Panc1 (cell line): ENCODE data around the gene BEST3. TPM values are rescaled to one million over a fixed set of nuclear protein-coding genes. Genes with fewer than 3 reads are reported as not detected.

Source experiments
- ATAC-seq: fragments of 200-7000 bp; cut with Tn5 transposase; 2 replicates; pipeline ENCODE4 v1.9.1; 2020; ENCODE audit warnings: mild to moderate bottlenecking, moderate library complexity
- BruUV-seq: library from RNA; stranded (reverse); fragments of 400-500 nt; replicated peaks from 2 replicates; lab custom pipeline; 2021; lab: Mats Ljungman, UMichigan
- CTCF ChIA-PET: fragments of 300-600 bp; sonication (Branson Sonifier 250); formaldehyde crosslinking; loops from one replicate; lab custom pipeline; 2022; ENCODE audit warnings: antibody characterized with exemption; lab: Charles Lee
- POLR2A ChIA-PET: fragments of 300-600 bp; sonication (Branson Sonifier 250); formaldehyde crosslinking; loops from one replicate; lab custom pipeline; 2022; ENCODE audit warnings: antibody characterized with exemption; lab: Charles Lee
- DNase-seq: peaks from one replicate; pipeline ENCODE4 v3.0.0-alpha.2; 2010; ENCODE audit warnings: low read depth, low spot score
- H3K27ac ChIP-seq: 2 replicates; pipeline ENCODE4 v1.5.1; 2011; ENCODE audit warnings: mild to moderate bottlenecking, low read length, inconsistent platforms
- H3K27me3 ChIP-seq: fragments of 200-500 bp; sonication (Bioruptor generic); 2 replicates; pipeline ENCODE4 v1.6.0; 2014; ENCODE audit warnings: low read length, inconsistent platforms; ENCODE audit not compliant: control insufficient read depth, insufficient read depth
- H3K36me3 ChIP-seq: fragments of 200-500 bp; sonication (Bioruptor generic); 2 replicates; pipeline ENCODE4 v1.5.1; 2014; ENCODE audit warnings: inconsistent platforms, mild to moderate bottlenecking, low read length, moderate library complexity; ENCODE audit not compliant: control insufficient read depth, insufficient read depth
- H3K4me1 ChIP-seq: 2 replicates; pipeline ENCODE4 v1.5.1; 2011; ENCODE audit warnings: inconsistent platforms, mild to moderate bottlenecking, low read length, moderate library complexity; ENCODE audit not compliant: control insufficient read depth, insufficient read depth
- H3K4me3 ChIP-seq, 2 experiments: 2 replicates each; pipeline ENCODE4 v1.5.1; 2011 to 2012; ENCODE audit warnings: low read depth in 2 of 2, low read length in 2 of 2, mild to moderate bottlenecking in 2 of 2, inconsistent platforms in 1 of 2, moderate library complexity in 1 of 2
- H3K9me3 ChIP-seq: fragments of 200-500 bp; sonication (Bioruptor generic); 2 replicates; pipeline ENCODE4 v1.5.1; 2014; ENCODE audit warnings: low read depth, mild to moderate bottlenecking, inconsistent platforms, low read length, moderate library complexity; ENCODE audit not compliant: control insufficient read depth, insufficient read depth
- POLR2AphosphoS5 ChIP-seq: IDR thresholded peaks from 2 replicates; pipeline ENCODE4 v1.6.1; 2012; ENCODE audit warnings: mild to moderate bottlenecking, low read depth, low read length, moderate library complexity
- SIN3A ChIP-seq: IDR thresholded peaks from 2 replicates; pipeline ENCODE4 v1.6.1; 2012; ENCODE audit warnings: low read depth, mild to moderate bottlenecking, low read length, moderate library complexity, borderline replicate concordance; ENCODE audit not compliant: insufficient read depth
- TCF7L2 ChIP-seq: IDR thresholded peaks from 2 replicates; pipeline ENCODE4 v1.6.1; 2011; ENCODE audit warnings: mild to moderate bottlenecking, low read depth, low read length, inconsistent platforms
- in situ Hi-C: cut with HindIII; loops from 2 replicates; pipeline ENCODE4 v1.10.0; 2016; ENCODE audit warnings: low sequenced_read_pairs, low pct_unique_long_range_greater_than_20kb
- intact Hi-C: fragments of 100-400 bp; cut with micrococcal nuclease; formaldehyde crosslinking; loops from one replicate; pipeline ENCODE4 v1.10.0; 2022; ENCODE audit not compliant: unreplicated experiment
- total RNA-seq: library from RNA; stranded (reverse); gene quantifications from one replicate; pipeline ENCODE4 v1.2.1, GENCODE V29; 2021; ENCODE audit not compliant: unreplicated experiment
- TF ChIP-seq, protein P1 (sequence below): fragments of 450-650 bp; IDR thresholded peaks from 2 replicates; pipeline ENCODE4 v1.5.1; 2017; ENCODE audit warnings: mild to moderate bottlenecking
- TF ChIP-seq, protein P2 (sequence below), 2 experiments: IDR thresholded peaks; 2 replicates each; pipeline ENCODE4 v1.6.1; 2011 to 2012; ENCODE audit warnings: low read depth in 2 of 2, control low read depth in 1 of 2, low read length in 1 of 2, mild to moderate bottlenecking in 1 of 2, moderate library complexity in 1 of 2; ENCODE audit not compliant: insufficient read depth in 1 of 2

The BEST3 gene
- total RNA-seq, 1 experiment from 2014 or later = 0.67 TPM

DNA sequence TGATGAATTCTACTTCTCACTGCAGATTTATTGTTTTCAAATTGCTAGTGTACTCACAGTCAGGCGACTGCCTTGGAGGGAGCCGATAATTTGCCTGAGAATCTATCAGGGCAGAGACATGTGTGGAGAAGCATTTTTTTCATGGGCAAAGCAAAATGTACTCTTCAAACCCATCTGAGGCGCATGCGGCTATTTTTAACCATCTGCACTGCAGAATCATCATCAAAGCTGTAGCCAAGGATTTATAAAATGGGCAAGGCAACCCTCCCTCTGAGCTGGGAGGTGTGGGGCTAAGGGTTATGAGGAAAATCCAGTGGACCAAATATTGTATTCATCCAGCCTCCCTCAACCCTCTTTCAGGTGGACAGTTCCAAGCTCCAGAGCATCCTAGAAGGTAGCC lies 37.7 kb downstream of the BEST3 start:
- CTCF ChIA-PET = no interaction called here

DNA sequence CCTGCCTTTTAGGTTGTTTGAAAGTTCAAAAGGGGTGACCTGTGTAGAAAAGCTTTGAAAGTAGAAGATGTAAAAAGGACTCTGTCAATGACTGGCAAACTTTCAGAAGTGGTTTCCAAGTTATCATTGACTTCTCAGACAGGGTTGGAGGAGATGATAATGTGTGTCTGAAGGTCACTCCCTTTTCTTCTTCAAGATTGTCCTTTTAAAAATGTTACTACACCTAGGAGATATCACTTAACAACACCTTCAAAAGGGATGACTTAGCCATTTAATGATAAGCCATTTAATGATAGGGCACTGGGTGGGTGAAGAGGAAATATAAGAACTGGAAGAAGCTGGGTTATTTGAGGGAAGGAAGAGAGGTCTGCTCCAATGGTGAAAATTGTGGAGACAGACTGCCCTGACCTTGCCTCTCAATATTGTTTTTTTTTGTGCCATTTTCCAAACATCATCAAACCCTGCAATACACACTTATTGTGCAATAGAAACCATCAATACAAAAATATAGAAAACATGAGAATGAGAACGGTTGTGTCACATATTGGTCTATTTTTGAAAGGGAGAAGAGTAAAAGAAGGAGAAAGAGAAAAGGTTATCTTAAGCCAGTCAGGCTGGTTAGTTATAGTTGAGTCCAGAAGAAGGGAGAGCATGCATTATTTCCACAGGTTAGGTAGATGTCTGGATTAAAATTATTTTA lies 38.8 kb downstream of the BEST3 start:
- no TSS peak for BruUV-seq
- intact Hi-C loops = no loop called here

More for the DNA sequence above, 37.7 kb downstream of the BEST3 start:
- BruUV-seq = no TSS peak
- no peak overlapping the region for H3K27ac ChIP-seq
- H3K27me3 ChIP-seq = no peaks in the 10 kb centered on the region
- H3K4me3 ChIP-seq = no peak overlapping the region
- H3K9me3 ChIP-seq = no peaks in the 10 kb centered on the region
- no peaks in the 10 kb centered on the region for H3K36me3 ChIP-seq
- TF ChIP-seq SIN3A (no peak), TCF7L2 (no peak), POLR2AphosphoS5 (no peak)
- TF ChIP-seq, protein P1, sequence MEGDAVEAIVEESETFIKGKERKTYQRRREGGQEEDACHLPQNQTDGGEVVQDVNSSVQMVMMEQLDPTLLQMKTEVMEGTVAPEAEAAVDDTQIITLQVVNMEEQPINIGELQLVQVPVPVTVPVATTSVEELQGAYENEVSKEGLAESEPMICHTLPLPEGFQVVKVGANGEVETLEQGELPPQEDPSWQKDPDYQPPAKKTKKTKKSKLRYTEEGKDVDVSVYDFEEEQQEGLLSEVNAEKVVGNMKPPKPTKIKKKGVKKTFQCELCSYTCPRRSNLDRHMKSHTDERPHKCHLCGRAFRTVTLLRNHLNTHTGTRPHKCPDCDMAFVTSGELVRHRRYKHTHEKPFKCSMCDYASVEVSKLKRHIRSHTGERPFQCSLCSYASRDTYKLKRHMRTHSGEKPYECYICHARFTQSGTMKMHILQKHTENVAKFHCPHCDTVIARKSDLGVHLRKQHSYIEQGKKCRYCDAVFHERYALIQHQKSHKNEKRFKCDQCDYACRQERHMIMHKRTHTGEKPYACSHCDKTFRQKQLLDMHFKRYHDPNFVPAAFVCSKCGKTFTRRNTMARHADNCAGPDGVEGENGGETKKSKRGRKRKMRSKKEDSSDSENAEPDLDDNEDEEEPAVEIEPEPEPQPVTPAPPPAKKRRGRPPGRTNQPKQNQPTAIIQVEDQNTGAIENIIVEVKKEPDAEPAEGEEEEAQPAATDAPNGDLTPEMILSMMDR = no peak
- TF ChIP-seq, protein P2, sequence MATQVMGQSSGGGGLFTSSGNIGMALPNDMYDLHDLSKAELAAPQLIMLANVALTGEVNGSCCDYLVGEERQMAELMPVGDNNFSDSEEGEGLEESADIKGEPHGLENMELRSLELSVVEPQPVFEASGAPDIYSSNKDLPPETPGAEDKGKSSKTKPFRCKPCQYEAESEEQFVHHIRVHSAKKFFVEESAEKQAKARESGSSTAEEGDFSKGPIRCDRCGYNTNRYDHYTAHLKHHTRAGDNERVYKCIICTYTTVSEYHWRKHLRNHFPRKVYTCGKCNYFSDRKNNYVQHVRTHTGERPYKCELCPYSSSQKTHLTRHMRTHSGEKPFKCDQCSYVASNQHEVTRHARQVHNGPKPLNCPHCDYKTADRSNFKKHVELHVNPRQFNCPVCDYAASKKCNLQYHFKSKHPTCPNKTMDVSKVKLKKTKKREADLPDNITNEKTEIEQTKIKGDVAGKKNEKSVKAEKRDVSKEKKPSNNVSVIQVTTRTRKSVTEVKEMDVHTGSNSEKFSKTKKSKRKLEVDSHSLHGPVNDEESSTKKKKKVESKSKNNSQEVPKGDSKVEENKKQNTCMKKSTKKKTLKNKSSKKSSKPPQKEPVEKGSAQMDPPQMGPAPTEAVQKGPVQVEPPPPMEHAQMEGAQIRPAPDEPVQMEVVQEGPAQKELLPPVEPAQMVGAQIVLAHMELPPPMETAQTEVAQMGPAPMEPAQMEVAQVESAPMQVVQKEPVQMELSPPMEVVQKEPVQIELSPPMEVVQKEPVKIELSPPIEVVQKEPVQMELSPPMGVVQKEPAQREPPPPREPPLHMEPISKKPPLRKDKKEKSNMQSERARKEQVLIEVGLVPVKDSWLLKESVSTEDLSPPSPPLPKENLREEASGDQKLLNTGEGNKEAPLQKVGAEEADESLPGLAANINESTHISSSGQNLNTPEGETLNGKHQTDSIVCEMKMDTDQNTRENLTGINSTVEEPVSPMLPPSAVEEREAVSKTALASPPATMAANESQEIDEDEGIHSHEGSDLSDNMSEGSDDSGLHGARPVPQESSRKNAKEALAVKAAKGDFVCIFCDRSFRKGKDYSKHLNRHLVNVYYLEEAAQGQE (IDR thresholded peaks at IDR 0.05; ENCODE audit: insufficient read depth in 1 of 2, low read depth in 2 of 2, low read length in 1 of 2) = no peak
- ATAC-seq (no peak), DNase-seq (no peak)
- in situ Hi-C loops (no loop called here), intact Hi-C loops (no loop called here)
- POLR2A ChIA-PET = no interaction called here
- no peaks in the 10 kb centered on the region; the same call in 1 of the 2 replicates for H3K4me1 ChIP-seq

More for the DNA sequence above, 38.8 kb downstream of the BEST3 start:
- DNase-seq (no peak), ATAC-seq (no peak)
- Histone ChIP-seq H3K36me3 (no peaks in the 10 kb centered on the region), H3K27me3 (no peaks in the 10 kb centered on the region), H3K27ac (no peak overlapping the region), H3K4me1 (peaks cover 4% of the 10 kb centered on the region), H3K9me3 (no peaks in the 10 kb centered on the region), H3K4me3 (no peak overlapping the region)
- ChIA-PET POLR2A (no interaction called here), CTCF (no interaction called here)
- in situ Hi-C loops = no loop called here
- TF ChIP-seq, protein P2 (IDR thresholded peaks at IDR 0.05; ENCODE audit: insufficient read depth in 1 of 2, low read depth in 2 of 2, low read length in 1 of 2) = no peak
- TF ChIP-seq, protein P1 = no peak
- no peak for TF ChIP-seq SIN3A
- TF ChIP-seq TCF7L2 = no peak
- no peak for TF ChIP-seq POLR2AphosphoS5
